Measurements from ENCODE around the gene LYSMD3.
A peak's percentile ranks its signal among the peaks of the same experiment; 100 is the strongest.

Gene LYSMD3

DNA sequence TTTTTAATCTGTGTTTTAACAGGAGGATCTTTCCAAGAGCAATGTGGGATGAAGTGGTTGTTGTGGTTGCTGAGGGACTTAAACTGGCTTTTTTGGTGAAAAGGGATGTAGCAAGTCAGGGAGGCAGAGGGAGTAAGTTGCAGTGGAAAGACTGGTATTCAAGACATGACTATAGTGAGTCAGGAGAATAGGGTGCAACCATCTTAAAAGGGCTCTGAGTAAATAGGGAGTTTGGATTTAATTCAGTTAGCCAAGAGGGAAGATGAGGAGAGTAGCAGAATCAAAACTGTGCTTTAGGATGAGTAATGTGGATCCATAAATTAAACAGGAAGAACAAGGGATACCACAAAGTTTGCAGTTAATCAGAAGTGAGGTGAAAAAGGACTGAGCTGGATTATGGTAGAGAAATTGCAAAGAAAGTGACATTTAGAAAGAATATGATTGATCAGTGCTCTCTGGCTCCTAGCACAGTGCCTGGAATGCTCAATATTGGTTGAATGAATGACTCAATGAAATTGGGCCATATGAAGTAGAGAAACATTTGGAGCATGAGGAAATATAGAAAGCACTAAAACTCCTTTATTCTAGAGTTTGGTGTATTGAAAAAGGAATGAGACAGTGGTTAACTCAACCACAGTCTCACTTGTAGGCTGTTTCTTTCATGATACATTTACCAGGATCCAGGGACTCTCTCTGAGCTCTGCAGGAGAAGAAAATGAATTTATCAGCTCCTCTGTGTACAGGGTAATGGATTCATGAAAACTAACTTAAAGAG is 49.6 kb downstream of the LYSMD3 start:
- no peak for DNase-seq

DNA sequence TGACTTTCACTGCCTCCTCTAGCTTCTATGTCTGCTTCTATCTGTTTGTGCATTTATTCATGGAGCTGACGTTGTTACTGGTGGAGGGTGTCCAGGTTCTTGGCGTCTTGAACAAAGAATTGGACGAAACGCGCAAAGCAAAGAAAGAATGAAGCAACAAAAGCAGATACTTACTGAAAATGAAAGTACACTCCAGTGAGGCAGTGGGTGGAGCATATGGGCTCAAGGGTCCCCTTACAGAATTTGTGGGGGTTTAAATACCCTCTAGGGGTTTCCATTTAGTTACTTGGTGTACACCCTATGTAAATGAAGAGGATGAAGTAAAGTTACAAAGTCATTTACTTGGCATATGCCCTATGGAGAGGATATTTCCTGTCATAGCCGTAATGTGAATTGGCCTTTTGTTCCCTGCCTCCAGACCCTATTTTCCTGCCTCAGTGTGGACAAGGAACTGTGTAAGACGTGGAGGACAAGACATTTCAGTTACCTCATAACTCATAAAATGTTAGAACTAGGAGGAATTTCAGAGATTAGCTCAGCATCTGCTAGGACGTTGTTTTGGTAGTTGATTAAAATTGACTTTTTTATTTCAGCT is 51.7 kb downstream of the LYSMD3 start:
- DNase-seq, result no peak

DNA sequence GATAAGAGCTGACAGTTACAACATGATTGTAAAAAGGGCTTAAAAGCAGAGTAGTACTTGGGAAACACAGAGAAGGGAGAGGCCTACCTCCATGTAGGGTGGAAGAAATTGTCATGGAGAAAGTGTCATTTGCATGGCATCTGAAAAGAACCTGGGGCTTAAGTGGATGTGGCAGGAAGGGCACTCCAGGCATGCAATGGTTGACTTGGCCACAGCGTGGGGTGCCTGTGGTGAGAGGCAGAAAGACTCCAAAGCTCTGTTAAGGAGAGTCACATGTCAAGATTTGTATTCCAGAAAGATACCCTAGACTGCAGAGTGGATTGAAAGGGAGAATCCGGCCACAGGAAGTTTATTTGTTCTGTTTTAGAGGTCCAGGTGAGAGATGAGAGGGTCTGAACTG is 52.3 kb downstream of the LYSMD3 start:
- no peak for DNase-seq

DNA sequence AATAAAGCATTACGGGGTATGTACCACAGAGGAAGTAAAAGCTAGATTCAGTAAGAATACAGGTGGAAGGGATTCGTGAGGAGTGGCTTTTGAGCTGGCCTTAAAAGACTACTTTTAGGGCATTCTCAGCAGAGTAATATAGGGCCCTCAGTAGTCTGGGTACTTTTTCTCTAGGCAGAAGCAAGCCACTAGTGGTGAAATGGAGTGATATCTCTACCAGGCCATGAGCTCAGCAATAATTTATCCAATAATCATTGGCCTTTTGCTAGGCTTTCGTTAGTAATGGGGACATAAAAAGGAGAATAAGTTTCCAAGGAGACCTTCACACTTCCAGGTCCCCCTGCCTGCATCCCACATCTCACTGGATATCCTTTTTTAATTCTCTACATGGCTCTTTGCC is 53.0 kb downstream of the LYSMD3 start:
- DNase-seq, result no peak

DNA sequence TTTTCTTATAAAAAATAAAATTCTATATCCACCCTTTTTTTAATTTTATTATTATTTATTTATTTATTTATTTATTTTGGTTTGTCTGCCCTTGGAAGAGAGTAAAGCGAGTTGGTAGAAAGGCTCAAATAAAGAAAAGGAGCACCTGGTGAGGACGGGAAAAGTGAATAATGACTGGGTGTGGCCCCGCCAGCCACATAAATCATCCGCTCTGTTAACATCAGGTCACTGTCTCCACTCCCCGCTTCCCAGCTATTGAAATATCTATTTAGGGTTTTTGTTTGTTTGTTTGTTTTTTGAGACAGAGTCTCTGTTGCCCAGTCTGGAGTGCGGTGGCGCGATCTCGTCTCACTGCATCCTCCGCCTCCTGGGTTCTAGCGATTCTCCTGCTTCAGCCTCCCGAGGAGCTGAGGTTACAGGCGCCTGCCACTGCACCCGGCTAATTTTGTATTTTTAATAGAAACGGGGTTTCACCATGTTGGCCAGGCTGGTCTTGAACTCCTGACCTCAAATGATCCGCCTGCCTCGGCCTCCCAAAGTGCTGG is 53.9 kb downstream of the LYSMD3 start:
- peak; percentile 3 to 27 for DNase-seq

DNA sequence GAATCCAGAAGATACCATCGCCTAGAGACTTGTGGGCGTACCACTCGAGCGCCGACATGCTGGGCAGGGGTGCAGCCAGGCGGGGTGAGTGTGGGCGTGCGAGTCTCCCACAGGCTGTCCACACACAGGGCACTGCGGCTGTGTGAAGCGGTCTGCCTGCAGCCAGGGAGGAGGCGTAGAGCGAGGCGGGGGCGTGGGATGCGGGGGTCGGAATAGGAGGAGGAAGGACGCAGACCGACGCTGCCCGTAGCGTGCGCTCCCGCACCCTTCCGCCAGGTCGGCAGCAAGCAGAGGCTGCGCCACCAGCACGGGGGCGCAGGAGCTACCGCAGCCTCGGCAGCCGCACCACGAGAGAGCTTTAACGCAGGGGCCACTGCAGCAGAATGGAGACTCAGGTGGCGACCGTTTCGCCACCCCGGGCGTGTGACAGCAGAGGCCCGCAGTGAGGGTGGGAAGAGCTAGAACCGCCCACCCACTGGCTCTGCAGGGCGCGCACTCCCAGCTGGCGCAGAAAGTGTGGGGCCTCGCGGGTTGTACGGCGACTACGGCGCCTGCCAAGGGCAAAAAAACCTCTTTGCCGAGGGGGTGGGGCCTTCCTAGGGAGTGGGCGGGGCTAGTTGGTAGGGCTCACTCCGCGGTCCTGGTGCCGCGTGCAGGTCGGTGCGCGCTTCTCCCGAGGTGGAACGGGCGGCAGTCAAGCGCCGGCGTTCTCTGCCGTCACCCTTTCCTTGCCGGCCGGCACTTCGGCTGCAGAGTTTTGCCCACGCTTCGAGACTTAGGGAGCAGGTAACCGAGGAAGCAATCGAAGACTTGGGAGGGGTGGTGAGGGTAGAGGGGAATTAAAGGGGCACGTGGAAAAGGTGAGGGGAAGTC is 54.9 kb downstream of the LYSMD3 start, which contains the start of the genes MBLAC2 and POLR3G:
Gene MBLAC2, minus strand, starts transcription at position 537 of the 873 bp plus-strand sequence. Its CDS starts 479 bp downstream, at position 58.
Gene POLR3G, plus strand, starts transcription at position 630 of the 873 bp plus-strand sequence. CDS start 10,704 bp downstream, outside the sequence.
- DNase-seq, result peak; percentile 89 to 92

DNA sequence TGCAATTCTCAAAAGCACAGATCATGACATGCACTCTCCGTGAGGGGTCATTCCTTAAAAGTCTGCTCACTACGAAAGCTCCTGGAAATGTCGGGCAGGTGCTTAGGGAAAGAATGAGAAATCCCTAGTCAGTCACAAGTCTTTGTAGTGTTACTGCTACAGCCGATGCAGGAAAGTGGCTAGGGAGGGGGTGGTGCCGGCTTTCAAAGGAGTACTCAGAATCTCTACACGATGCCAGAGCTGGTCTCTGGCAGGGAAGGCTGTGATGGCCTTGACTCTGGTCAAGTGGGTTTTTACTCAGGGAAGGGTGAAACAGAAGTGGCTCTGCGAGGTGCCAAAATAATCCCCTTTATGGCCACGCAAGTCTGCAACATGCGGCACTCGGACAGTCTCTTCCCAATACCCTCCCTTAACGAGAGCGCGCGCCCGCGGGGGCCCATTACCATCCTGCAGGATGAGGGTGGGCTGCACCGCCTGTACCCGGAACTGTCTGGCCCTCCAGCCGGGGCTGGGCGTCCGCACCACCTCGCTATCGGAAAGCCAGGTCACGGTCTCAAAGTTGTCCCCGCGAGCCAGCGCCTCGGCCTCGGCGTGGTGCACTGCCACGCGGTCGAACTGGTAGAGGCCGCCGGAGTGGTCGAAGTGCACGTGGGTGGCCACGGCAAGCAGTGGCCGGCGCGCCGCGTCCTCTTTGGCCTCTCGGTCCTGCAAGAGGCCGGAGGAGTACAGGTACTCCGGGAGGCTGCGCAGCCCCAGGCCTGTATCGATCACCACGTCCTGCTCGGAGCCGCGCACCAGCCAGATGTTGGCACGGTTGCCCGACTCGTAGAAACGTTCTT is 55.8 kb downstream of the LYSMD3 start:
- DNase-seq, result peak; percentile 25 to 55

DNA sequence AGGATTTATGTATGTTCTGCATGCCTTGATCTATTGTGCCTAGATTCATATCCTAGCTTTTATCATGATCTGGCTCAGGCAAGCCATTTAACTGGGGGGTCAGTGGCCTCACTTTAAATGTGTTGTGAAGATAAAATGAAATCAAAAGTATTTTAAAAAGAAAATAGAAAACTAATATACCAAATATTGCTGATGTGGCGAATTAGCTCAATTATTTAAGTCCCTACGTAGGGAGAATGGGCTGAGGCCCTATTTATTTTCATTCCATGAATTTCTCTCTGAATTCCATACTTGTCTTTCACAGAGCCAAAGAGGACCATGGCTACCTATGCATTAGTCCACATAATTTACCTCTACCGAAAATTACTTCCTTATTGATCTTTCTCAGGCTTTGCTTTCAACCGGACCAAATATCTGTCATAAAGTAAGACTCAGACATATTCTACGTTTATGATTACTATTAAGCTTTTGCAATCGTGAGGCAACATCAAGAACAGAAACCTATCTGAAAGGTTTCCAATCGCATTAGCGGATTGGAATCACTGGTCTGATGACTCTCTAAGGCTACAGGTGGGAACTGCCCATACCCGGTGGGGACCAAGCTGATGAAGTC is 56.5 kb downstream of the LYSMD3 start:
- DNase-seq, result peak; percentile 0 to 24

All from NCI-H2081 (cell line).